Parathyroid adenoma (tissue), 2 donors: ENCODE measurements around the gene ZDHHC8.

ENCODE experiments used
- H2AFZ ChIP-seq: fragments of 300-600 bp; sonication (generic); one replicate; pipeline ENCODE4 v1.7.0; 2017; ENCODE audit warnings: antibody characterized with exemption, mild to moderate bottlenecking
- H3K27ac ChIP-seq: fragments of 300-600 bp; sonication (generic); one replicate; pipeline ENCODE4 v1.7.0; 2017
- H3K27me3 ChIP-seq: fragments of 300-600 bp; sonication (generic); one replicate; pipeline ENCODE4 v1.7.0; 2017; ENCODE audit warnings: low read length; ENCODE audit not compliant: control insufficient read depth, insufficient read depth
- H3K36me3 ChIP-seq: fragments of 300-600 bp; sonication (generic); one replicate; pipeline ENCODE4 v1.7.0; 2017; ENCODE audit warnings: low read length; ENCODE audit not compliant: control insufficient read depth, insufficient read depth
- H3K4me1 ChIP-seq: fragments of 300-600 bp; sonication (generic); one replicate; pipeline ENCODE4 v1.7.0; 2017; ENCODE audit warnings: control low read depth
- H3K4me2 ChIP-seq: fragments of 300-600 bp; sonication (generic); one replicate; pipeline ENCODE4 v1.7.0; 2017; ENCODE audit warnings: low read length
- H3K4me3 ChIP-seq: fragments of 300-600 bp; sonication (generic); one replicate; pipeline ENCODE4 v1.7.0; 2017; ENCODE audit warnings: low read depth, low read length
- H3K79me2 ChIP-seq: fragments of 300-600 bp; sonication (generic); one replicate; pipeline ENCODE4 v1.7.0; 2017; ENCODE audit warnings: control low read depth
- H3K9ac ChIP-seq: fragments of 300-600 bp; sonication (generic); one replicate; pipeline ENCODE4 v1.7.0; 2017; ENCODE audit warnings: mild to moderate bottlenecking
- H3K9me3 ChIP-seq: fragments of 300-600 bp; sonication (generic); one replicate; pipeline ENCODE4 v1.7.0; 2017; ENCODE audit warnings: low read length; ENCODE audit not compliant: control insufficient read depth
- CTCF ChIP-seq: fragments of 300-600 bp; sonication (generic); IDR thresholded peaks from one replicate; pipeline ENCODE4 v1.7.0; 2017; ENCODE audit warnings: antibody characterized with exemption, mild to moderate bottlenecking
- donor health status: primary hyperparathyroidism.

The ZDHHC8 gene

GRCh38 chr22:20191803-20192202 is 60.2 kb downstream of the ZDHHC8 start:
- Histone ChIP-seq H3K27me3 (no peaks in the 10 kb centered on the region), H3K27ac (no peak overlapping the region), H3K9me3 (no peaks in the 10 kb centered on the region), H2AFZ (no peak overlapping the region), H3K4me2 (no peak overlapping the region), H3K4me1 (no peaks in the 10 kb centered on the region), H3K4me3 (no peak overlapping the region), H3K79me2 (no peaks in the 10 kb centered on the region), H3K36me3 (no peaks in the 10 kb centered on the region), H3K9ac (no peak overlapping the region)
- TF ChIP-seq CTCF: no peak

GRCh38 chr22:20192293-20192971 is 60.8 kb downstream of the ZDHHC8 start:
- Histone ChIP-seq H3K27me3 (no peaks in the 10 kb centered on the region), H3K4me2 (no peak overlapping the region), H3K4me3 (no peak overlapping the region), H3K4me1 (no peaks in the 10 kb centered on the region), H3K9ac (no peak overlapping the region), H3K36me3 (no peaks in the 10 kb centered on the region), H2AFZ (no peak overlapping the region), H3K27ac (no peak overlapping the region), H3K9me3 (no peaks in the 10 kb centered on the region), H3K79me2 (no peaks in the 10 kb centered on the region)
- TF ChIP-seq CTCF: no peak

- H3K36me3 ChIP-seq: no peaks in the 10 kb centered on the region
- H3K4me2 ChIP-seq: no peak overlapping the region
- H3K4me1 ChIP-seq: no peaks in the 10 kb centered on the region
- H3K4me3 ChIP-seq: no peak overlapping the region
- no peak overlapping the region for H2AFZ ChIP-seq
- no peak overlapping the region for H3K27ac ChIP-seq
- H3K9ac ChIP-seq: no peak overlapping the region
- TF ChIP-seq CTCF: no peak
- no peaks in the 10 kb centered on the region for H3K79me2 ChIP-seq
- H3K9me3 ChIP-seq: no peaks in the 10 kb centered on the region
- H3K27me3 ChIP-seq: no peaks in the 10 kb centered on the region
These were observed 61.6 kb downstream of the ZDHHC8 start for GRCh38 chr22:20192972-20193760.

GRCh38 chr22:20193761-20194494 is 62.3 kb downstream of the ZDHHC8 start:
- H3K4me2 ChIP-seq: no peak overlapping the region
- H3K4me1 ChIP-seq: no peaks in the 10 kb centered on the region
- H3K36me3 ChIP-seq: no peaks in the 10 kb centered on the region

More at GRCh38 chr22:20193761-20194494, 62.3 kb downstream of the ZDHHC8 start:
- TF ChIP-seq CTCF: no peak
- Histone ChIP-seq H3K4me3 (no peak overlapping the region), H3K9ac (no peak overlapping the region), H3K79me2 (no peaks in the 10 kb centered on the region), H2AFZ (no peak overlapping the region), H3K27ac (no peak overlapping the region), H3K27me3 (no peaks in the 10 kb centered on the region), H3K9me3 (no peaks in the 10 kb centered on the region)
